Naive thymus-derived CD4-positive, alpha-beta T cell (primary cell): ENCODE results near the gene FHIT. TPM values are rescaled to one million over a fixed set of nuclear protein-coding genes. Genes with fewer than 3 reads are reported as not detected.

Experiments
- ATAC-seq: fragments of 150-1000 bp; cut with Tn5 transposase; 2 replicates; pipeline ENCODE4 v1.10.0; 2021; ENCODE audit warnings: mild to moderate bottlenecking, moderate library complexity
- CTCF ChIA-PET: fragments of 350-600 bp; sonication (Branson Sonifier 250); formaldehyde crosslinking; loops from one replicate; lab custom pipeline; 2021; ENCODE audit warnings: antibody characterized with exemption; lab: Charles Lee
- POLR2A ChIA-PET: fragments of 350-600 bp; sonication (Branson Sonifier 250); formaldehyde crosslinking; loops from one replicate; lab custom pipeline; 2021; ENCODE audit warnings: antibody characterized with exemption, inconsistent platforms; lab: Charles Lee
- DNase-seq, 9 donors: peaks; one replicate each; pipeline versions ENCODE4 v3.0.0 to v3.0.0-alpha.2; 2020 to 2022; ENCODE audit warnings: mixed read lengths in 1 of 9
- H3K27ac ChIP-seq: one replicate; pipeline ENCODE4 v1.7.0; 2013; ENCODE audit warnings: mild to moderate bottlenecking, low read depth, low read length, moderate library complexity
- H3K27me3 ChIP-seq, 2 donors: one replicate each; pipeline ENCODE4 v1.7.0; 2013; ENCODE audit warnings: low read length in 2 of 2, mild to moderate bottlenecking in 2 of 2, moderate library complexity in 2 of 2; ENCODE audit not compliant: control insufficient read depth in 2 of 2, insufficient read depth in 2 of 2
- H3K36me3 ChIP-seq, 3 experiments: 1 replicate in 2 of 3; 2 replicates in 1 of 3; pipeline ENCODE4 v1.7.0; 2013; ENCODE audit warnings: low read length in 3 of 3, mild to moderate bottlenecking in 3 of 3, moderate library complexity in 1 of 3; ENCODE audit not compliant: insufficient read depth in 3 of 3, control insufficient read depth in 2 of 3
- H3K4me1 ChIP-seq, 2 donors: one replicate each; pipeline ENCODE4 v1.7.0; 2013; ENCODE audit warnings: low read length in 2 of 2, mild to moderate bottlenecking in 2 of 2, moderate library complexity in 1 of 2; ENCODE audit not compliant: control insufficient read depth in 2 of 2, insufficient read depth in 2 of 2
- H3K4me3 ChIP-seq: 2 replicates; pipeline ENCODE4 v1.7.0; 2013; ENCODE audit warnings: mild to moderate bottlenecking, low read length
- H3K9me3 ChIP-seq, 3 experiments: 1 replicate in 2 of 3; 2 replicates in 1 of 3; pipeline ENCODE4 v1.7.0; 2013; ENCODE audit warnings: low read length in 3 of 3; ENCODE audit not compliant: control insufficient read depth in 2 of 3
- H3K27ac Mint-ChIP-seq, 9 donors: one replicate each; pipeline ENCODE4 v1.8.0; 2020 to 2022; ENCODE audit warnings: mixed read lengths in 9 of 9, mild to moderate bottlenecking in 8 of 9, moderate library complexity in 5 of 9, inconsistent platforms in 2 of 9
- H3K27me3 Mint-ChIP-seq, 5 donors: one replicate each; pipeline ENCODE4 v1.8.0; 2021 to 2022; ENCODE audit warnings: mixed read lengths in 5 of 5, mild to moderate bottlenecking in 1 of 5
- H3K36me3 Mint-ChIP-seq, 5 donors: one replicate each; pipeline ENCODE4 v1.8.0; 2020 to 2022; ENCODE audit warnings: mixed read lengths in 5 of 5, mild to moderate bottlenecking in 3 of 5, inconsistent platforms in 1 of 5
- H3K4me1 Mint-ChIP-seq, 7 donors: one replicate each; pipeline ENCODE4 v1.8.0; 2020 to 2022; ENCODE audit warnings: mixed read lengths in 7 of 7, mild to moderate bottlenecking in 3 of 7, inconsistent platforms in 1 of 7
- H3K4me3 Mint-ChIP-seq, 10 donors: one replicate each; pipeline ENCODE4 v1.8.0; 2020 to 2022; ENCODE audit warnings: mild to moderate bottlenecking in 10 of 10, mixed read lengths in 10 of 10, moderate library complexity in 6 of 10, inconsistent platforms in 2 of 10
- H3K9me3 Mint-ChIP-seq, 11 donors: one replicate each; pipeline ENCODE4 v1.8.0; 2020 to 2022; ENCODE audit warnings: mixed read lengths in 11 of 11, mild to moderate bottlenecking in 4 of 11, inconsistent platforms in 1 of 11, moderate library complexity in 1 of 11
- intact Hi-C, 2 donors: fragments of 100-400 bp; cut with micrococcal nuclease; formaldehyde crosslinking; loops; one replicate each; pipeline ENCODE4 v1.15.1; 2023
- polyA plus RNA-seq, 2 donors: library from polyadenylated mRNA; unstranded; fragments of 300-500 nt; fragmentation: Illumina TruSeq; gene quantifications; one replicate each; pipeline ENCODE4 v1.2.3, GENCODE V29; 2021
- total RNA-seq, 6 experiments: library from RNA in 5 of 6; stranded (reverse) in 5 of 6; gene quantifications; 1 replicate in 5 of 6; 2 replicates in 1 of 6; pipeline ENCODE4 v1.2.3 and lab custom pipeline; 2021 to 2026

The FHIT gene
- total and polyA plus RNA-seq, 7 experiments from 2014 or later = 51.2 to 230 (median 152) TPM

DNA sequence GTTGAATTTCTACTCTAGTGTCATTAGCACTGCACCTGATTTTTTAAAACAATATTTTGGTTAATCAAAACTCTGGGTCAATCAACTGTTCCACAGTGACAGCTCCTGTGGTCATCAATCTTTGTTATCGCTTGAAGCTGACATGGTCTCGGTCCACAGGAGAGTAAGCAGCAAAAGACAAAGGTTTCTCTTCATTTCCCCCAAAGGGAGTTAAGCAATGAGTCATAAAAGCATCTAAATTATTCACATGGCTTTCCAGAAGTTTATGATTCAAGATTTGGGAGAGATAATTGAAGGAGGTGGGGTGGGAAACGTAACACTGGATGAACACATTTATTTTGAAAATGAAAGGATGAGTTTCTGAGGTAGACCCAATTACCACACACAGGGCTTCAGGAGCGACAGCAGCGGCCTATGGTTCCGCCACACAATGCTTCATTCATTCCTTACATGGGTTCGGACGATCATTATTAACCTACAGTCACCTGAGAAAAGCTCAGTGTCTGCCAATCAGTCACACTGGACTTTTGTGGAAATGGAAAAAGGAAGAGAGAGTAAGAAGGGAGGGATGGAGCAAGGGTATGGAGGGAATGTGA, 505.1 kb downstream of the FHIT start:
- Mint-ChIP-seq H3K4me3 (no peak overlapping the region), H3K27me3 (no peaks in the 10 kb centered on the region), H3K9me3 (peaks cover 7 to 19% (median 15%) of the 10 kb centered on the region in 11 donors), H3K27ac (no peak overlapping the region), H3K4me1 (peaks cover 0 to 5% (median 0%) of the 10 kb centered on the region in 7 donors), H3K36me3 (peaks cover 0 to 15% (median 5%) of the 10 kb centered on the region in 5 donors)
- ChIA-PET CTCF (no interaction called here), POLR2A (no interaction called here)
- Histone ChIP-seq H3K36me3 (no peaks in the 10 kb centered on the region), H3K4me3 (no peak overlapping the region), H3K4me1 (no peaks in the 10 kb centered on the region), H3K9me3 (peaks cover 0 to 8% (median 0%) of the 10 kb centered on the region in 3 experiments), H3K27me3 (no peaks in the 10 kb centered on the region), H3K27ac (no peak overlapping the region)
- DNase-seq (no peak), ATAC-seq (no peak)
- intact Hi-C loops = no loop called here

GRCh38 chr3:60743631-60744164, 507.6 kb downstream of the FHIT start:
- H3K36me3 ChIP-seq = no peaks in the 10 kb centered on the region
- H3K9me3 Mint-ChIP-seq = peaks cover 0 to 4% (median under 1%) of the 10 kb centered on the region in 11 donors
- ChIA-PET POLR2A (no interaction called here), CTCF (interaction anchor here (0.6 kb wide), 1 partner anchor 978 kb away, joined by 4 read pairs; no protein-coding TSS in a partner anchor)
- peaks cover 0 to 5% (median 0%) of the 10 kb centered on the region in 7 donors for H3K4me1 Mint-ChIP-seq
- no peaks in the 10 kb centered on the region for H3K9me3 ChIP-seq
- H3K4me3 ChIP-seq = no peak overlapping the region
- H3K27ac ChIP-seq = no peak overlapping the region
- ATAC-seq (no peak), DNase-seq (no peak)
- peaks cover 0 to 2% (median 0%) of the 10 kb centered on the region in 5 donors for H3K27me3 Mint-ChIP-seq
- no peaks in the 10 kb centered on the region for H3K4me1 ChIP-seq
- peaks cover 0 to 7% (median 0%) of the 10 kb centered on the region in 5 donors for H3K36me3 Mint-ChIP-seq
- no peaks in the 10 kb centered on the region for H3K27me3 ChIP-seq
- H3K27ac Mint-ChIP-seq = no peak overlapping the region
- H3K4me3 Mint-ChIP-seq = no peak overlapping the region
- intact Hi-C loops = no loop called here

- intact Hi-C loops = no loop called here
- Histone ChIP-seq H3K27ac (no peak overlapping the region), H3K4me1 (no peaks in the 10 kb centered on the region), H3K36me3 (no peaks in the 10 kb centered on the region), H3K9me3 (no peaks in the 10 kb centered on the region), H3K27me3 (no peaks in the 10 kb centered on the region), H3K4me3 (no peak overlapping the region)
- peaks cover 0 to 2% (median 0%) of the 10 kb centered on the region in 5 donors for H3K27me3 Mint-ChIP-seq
- H3K36me3 Mint-ChIP-seq = peaks cover 0 to 7% (median 0%) of the 10 kb centered on the region in 5 donors
- ATAC-seq = no peak
- POLR2A ChIA-PET = no interaction called here
- peaks cover 0 to 5% (median 0%) of the 10 kb centered on the region in 7 donors for H3K4me1 Mint-ChIP-seq
- CTCF ChIA-PET = no interaction called here
- H3K4me3 Mint-ChIP-seq = no peak overlapping the region
- peaks cover 0 to 4% (median 0%) of the 10 kb centered on the region in 11 donors for H3K9me3 Mint-ChIP-seq
- DNase-seq = no peak
- H3K27ac Mint-ChIP-seq = no peak overlapping the region
These were observed 508.6 kb downstream of the FHIT start for GRCh38 chr3:60742606-60743145.

GRCh38 chr3:60737633-60738399, 513.4 kb downstream of the FHIT start:
- Histone ChIP-seq H3K4me1 (no peaks in the 10 kb centered on the region), H3K9me3 (no peaks in the 10 kb centered on the region), H3K27me3 (no peaks in the 10 kb centered on the region), H3K27ac (no peak overlapping the region), H3K36me3 (no peaks in the 10 kb centered on the region), H3K4me3 (no peak overlapping the region)
- ATAC-seq = no peak
- intact Hi-C loops = no loop called here
- H3K27me3 Mint-ChIP-seq = peaks cover 0 to 2% (median 0%) of the 10 kb centered on the region in 5 donors
- H3K4me3 Mint-ChIP-seq = no peak overlapping the region
- H3K27ac Mint-ChIP-seq = no peak overlapping the region
- ChIA-PET CTCF (no interaction called here), POLR2A (no interaction called here)
- H3K4me1 Mint-ChIP-seq = no peaks in the 10 kb centered on the region
- peaks cover 0 to 4% (median 0%) of the 10 kb centered on the region in 5 donors for H3K36me3 Mint-ChIP-seq
- peaks cover 0 to 14% (median 0%) of the 10 kb centered on the region in 11 donors for H3K9me3 Mint-ChIP-seq
- no peak for DNase-seq

DNA sequence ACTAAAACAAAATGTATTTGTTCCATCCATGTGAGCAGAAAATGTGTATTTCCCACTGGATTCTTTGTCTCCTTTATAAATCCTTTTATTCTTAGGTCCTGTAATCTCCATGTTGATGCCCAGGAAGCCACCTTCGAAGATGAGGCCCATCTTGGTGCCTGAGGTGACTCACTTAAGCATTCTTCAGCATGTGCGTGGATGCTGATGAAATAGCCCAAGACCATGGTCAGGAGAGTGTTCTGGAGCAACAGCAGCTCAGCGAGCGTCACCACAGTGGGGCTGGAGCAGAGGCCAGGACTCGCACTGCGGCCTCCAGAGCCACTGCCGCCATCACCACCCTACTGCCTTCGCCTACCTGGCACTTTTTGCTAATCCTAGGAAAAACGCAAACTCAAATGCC, 520.9 kb downstream of the FHIT start:
- ChIA-PET POLR2A (no interaction called here), CTCF (interaction anchor here (0.7 kb wide), 1 partner anchor 26 kb away, joined by 4 read pairs; no protein-coding TSS in a partner anchor)
- Histone ChIP-seq H3K4me3 (no peak overlapping the region), H3K9me3 (no peaks in the 10 kb centered on the region), H3K27me3 (no peaks in the 10 kb centered on the region), H3K36me3 (no peaks in the 10 kb centered on the region), H3K27ac (no peak overlapping the region), H3K4me1 (no peaks in the 10 kb centered on the region)
- no peaks in the 10 kb centered on the region for H3K27me3 Mint-ChIP-seq
- intact Hi-C loops = no loop called here
- H3K9me3 Mint-ChIP-seq = peaks cover 0 to 14% (median 0%) of the 10 kb centered on the region in 11 donors
- H3K36me3 Mint-ChIP-seq = peaks cover 0 to 9% (median 0%) of the 10 kb centered on the region in 5 donors
- DNase-seq (no peak), ATAC-seq (no peak)
- H3K4me3 Mint-ChIP-seq = no peak overlapping the region
- H3K4me1 Mint-ChIP-seq = no peaks in the 10 kb centered on the region
- H3K27ac Mint-ChIP-seq = no peak overlapping the region

- no peak for ATAC-seq
- DNase-seq = no peak
- CTCF ChIA-PET = no interaction called here
- H3K4me3 Mint-ChIP-seq = no peak overlapping the region
- intact Hi-C loops = no loop called here
- POLR2A ChIA-PET = no interaction called here
- no peak overlapping the region for H3K27ac Mint-ChIP-seq
- H3K4me1 ChIP-seq = no peaks in the 10 kb centered on the region
- no peak overlapping the region for H3K4me3 ChIP-seq
- H3K27me3 Mint-ChIP-seq = no peaks in the 10 kb centered on the region
- peaks cover 0 to 9% (median 0%) of the 10 kb centered on the region in 5 donors for H3K36me3 Mint-ChIP-seq
- no peaks in the 10 kb centered on the region for H3K27me3 ChIP-seq
- H3K27ac ChIP-seq = no peak overlapping the region
- H3K9me3 Mint-ChIP-seq = peaks cover 0 to 14% (median 0%) of the 10 kb centered on the region in 11 donors
- H3K4me1 Mint-ChIP-seq = no peaks in the 10 kb centered on the region
- H3K36me3 ChIP-seq = no peaks in the 10 kb centered on the region
- no peaks in the 10 kb centered on the region for H3K9me3 ChIP-seq
These were observed 522.2 kb downstream of the FHIT start for GRCh38 chr3:60729056-60729455.
